ENCODE data around the gene ZNF423.

GRCh38 chr16:49457196-49457595 is 398.7 kb downstream of the ZNF423 start:
- TF ChIP-seq CTCF (IDR thresholded peaks at IDR 0.05; ENCODE audit: low read depth, low read length, poor library complexity, severe bottlenecking) = no peak
- no peak for TF ChIP-seq EZH2phosphoT487 (IDR thresholded peaks at IDR 0.05; ENCODE audit: borderline replicate concordance, low read length)

Data from DOHH2 (cell line).